HEK293T (cell line): ENCODE results near the gene ACBD3.

ENCODE experiments used
- CTCF ChIA-PET: fragments of 350-600 bp; formaldehyde crosslinking; extraction: SDS; loops from one replicate; lab custom pipeline; 2021; ENCODE audit warnings: antibody characterized with exemption, inconsistent platforms; lab: Yijun Ruan, JAX
- POLR2A ChIA-PET: fragments of 350-600 bp; formaldehyde crosslinking; extraction: SDS; loops from one replicate; lab custom pipeline; 2020; ENCODE audit warnings: antibody characterized with exemption, inconsistent platforms; lab: Yijun Ruan, JAX
- DNase-seq: peaks from one replicate; pipeline ENCODE4 v3.0.0; 2012; ENCODE audit warnings: mixed read lengths; ENCODE audit errors: extremely low spot score
- ARNT ChIP-seq: fragments of 450-650 bp; IDR thresholded peaks from 2 replicates; pipeline ENCODE4 v1.6.1; 2017; ENCODE audit warnings: mild to moderate bottlenecking
- BHLHE40 ChIP-seq: fragments of 450-650 bp; IDR thresholded peaks from 2 replicates; pipeline ENCODE4 v1.6.1; 2016; ENCODE audit warnings: mild to moderate bottlenecking, moderate library complexity, borderline replicate concordance
- CTBP1 ChIP-seq: fragments of 450-650 bp; IDR thresholded peaks from 2 replicates; pipeline ENCODE4 v1.6.1; 2016; ENCODE audit warnings: borderline replicate concordance
- ELF4 ChIP-seq: fragments of 450-650 bp; IDR thresholded peaks from 2 replicates; pipeline ENCODE4 v1.6.1; 2017; ENCODE audit warnings: antibody characterized with exemption
- FOXA1 ChIP-seq: fragments of 450-650 bp; IDR thresholded peaks from 2 replicates; pipeline ENCODE4 v1.6.1; 2016; ENCODE audit warnings: mild to moderate bottlenecking
- FOXK2 ChIP-seq: fragments of 450-650 bp; IDR thresholded peaks from 2 replicates; pipeline ENCODE4 v1.6.1; 2016; ENCODE audit warnings: mild to moderate bottlenecking
- FOXM1 ChIP-seq: fragments of 450-650 bp; IDR thresholded peaks from 2 replicates; pipeline ENCODE4 v1.6.1; 2017; ENCODE audit warnings: mild to moderate bottlenecking, borderline replicate concordance
- HDGF ChIP-seq: fragments of 450-650 bp; IDR thresholded peaks from 2 replicates; pipeline ENCODE4 v1.6.1; 2017; ENCODE audit warnings: antibody characterized with exemption, borderline replicate concordance
- L3MBTL2 ChIP-seq: fragments of 450-650 bp; conservative IDR thresholded peaks from 2 replicates; pipeline ENCODE4 v1.6.1; 2016; ENCODE audit warnings: mild to moderate bottlenecking
- LEF1 ChIP-seq: fragments of 450-650 bp; IDR thresholded peaks from 2 replicates; pipeline ENCODE4 v1.6.1; 2017; ENCODE audit warnings: mild to moderate bottlenecking, borderline replicate concordance
- NFRKB ChIP-seq: fragments of 450-650 bp; IDR thresholded peaks from 2 replicates; pipeline ENCODE4 v1.6.1; 2016; ENCODE audit warnings: mild to moderate bottlenecking, moderate library complexity
- SP1 ChIP-seq: fragments of 450-650 bp; IDR thresholded peaks from 2 replicates; pipeline ENCODE4 v1.6.1; 2017
- SUZ12 ChIP-seq: fragments of 450-650 bp; IDR thresholded peaks from 2 replicates; pipeline ENCODE4 v1.6.1; 2016; ENCODE audit warnings: mild to moderate bottlenecking
- TARDBP ChIP-seq: fragments of 450-650 bp; IDR thresholded peaks from 2 replicates; pipeline ENCODE4 v1.6.1; 2016
- ZNF384 ChIP-seq: fragments of 450-650 bp; IDR thresholded peaks from 2 replicates; pipeline ENCODE4 v1.6.1; 2016
- TF ChIP-seq, protein P1 (sequence below): fragments of 450-650 bp; IDR thresholded peaks from 2 replicates; pipeline ENCODE4 v1.6.1; 2016

The ACBD3 gene

DNA sequence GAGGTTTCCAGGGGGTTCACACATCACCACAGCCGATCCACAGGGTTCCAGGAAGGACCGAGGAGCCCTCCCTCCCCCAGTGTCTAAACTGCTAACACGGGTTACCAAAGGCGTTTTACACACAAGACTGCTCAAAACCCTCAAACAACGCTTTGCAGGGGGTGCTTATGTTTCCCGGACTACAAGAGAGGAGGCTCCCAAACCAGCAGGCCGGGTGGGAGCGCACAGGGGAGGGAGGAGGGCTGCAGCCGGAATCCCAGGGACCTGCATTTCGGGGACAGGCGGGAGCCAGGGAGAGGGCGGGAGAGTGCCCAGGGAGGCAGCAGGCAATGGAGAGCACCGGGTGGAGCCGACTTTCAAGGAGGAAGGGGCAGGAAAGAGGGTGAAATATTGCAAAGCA lies 50.8 kb downstream of the ACBD3 start:
- POLR2A ChIA-PET, result interaction anchor here (0.6 kb wide), 1 partner anchor 13 kb away, joined by 3 read pairs; no protein-coding TSS in a partner anchor
- TF ChIP-seq FOXK2, result no peak
- TF ChIP-seq FOXA1, result no peak
- TF ChIP-seq BHLHE40, result no peak
- TF ChIP-seq TARDBP, result no peak
- no peak for TF ChIP-seq SP1
- no peak for TF ChIP-seq SUZ12
- TF ChIP-seq HDGF, result no peak
- TF ChIP-seq NFRKB, result no peak
- TF ChIP-seq FOXM1, result no peak
- no peak for TF ChIP-seq L3MBTL2
- TF ChIP-seq ELF4, result no peak
- no peak for TF ChIP-seq ZNF384
- no peak for TF ChIP-seq CTBP1
- no peak for TF ChIP-seq ARNT
- TF ChIP-seq, protein P1, sequence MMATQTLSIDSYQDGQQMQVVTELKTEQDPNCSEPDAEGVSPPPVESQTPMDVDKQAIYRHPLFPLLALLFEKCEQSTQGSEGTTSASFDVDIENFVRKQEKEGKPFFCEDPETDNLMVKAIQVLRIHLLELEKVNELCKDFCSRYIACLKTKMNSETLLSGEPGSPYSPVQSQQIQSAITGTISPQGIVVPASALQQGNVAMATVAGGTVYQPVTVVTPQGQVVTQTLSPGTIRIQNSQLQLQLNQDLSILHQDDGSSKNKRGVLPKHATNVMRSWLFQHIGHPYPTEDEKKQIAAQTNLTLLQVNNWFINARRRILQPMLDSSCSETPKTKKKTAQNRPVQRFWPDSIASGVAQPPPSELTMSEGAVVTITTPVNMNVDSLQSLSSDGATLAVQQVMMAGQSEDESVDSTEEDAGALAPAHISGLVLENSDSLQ, result no peak
- no peak for TF ChIP-seq LEF1
- DNase-seq, result no peak
- CTCF ChIA-PET, result no interaction called here

- TF ChIP-seq SP1, result no peak
- TF ChIP-seq HDGF, result no peak
- no peak for TF ChIP-seq FOXA1
- no peak for TF ChIP-seq CTBP1
- no peak for TF ChIP-seq SUZ12
- no peak for TF ChIP-seq BHLHE40
- no peak for TF ChIP-seq ZNF384
- TF ChIP-seq ELF4, result no peak
- TF ChIP-seq NFRKB, result no peak
- TF ChIP-seq LEF1, result no peak
- no peak for TF ChIP-seq TARDBP
- TF ChIP-seq FOXK2, result no peak
- ChIA-PET POLR2A (no interaction called here), CTCF (no interaction called here)
- no peak for DNase-seq
These were observed 51.4 kb downstream of the ACBD3 start for GRCh38 chr1:226135059-226135651.

DNA sequence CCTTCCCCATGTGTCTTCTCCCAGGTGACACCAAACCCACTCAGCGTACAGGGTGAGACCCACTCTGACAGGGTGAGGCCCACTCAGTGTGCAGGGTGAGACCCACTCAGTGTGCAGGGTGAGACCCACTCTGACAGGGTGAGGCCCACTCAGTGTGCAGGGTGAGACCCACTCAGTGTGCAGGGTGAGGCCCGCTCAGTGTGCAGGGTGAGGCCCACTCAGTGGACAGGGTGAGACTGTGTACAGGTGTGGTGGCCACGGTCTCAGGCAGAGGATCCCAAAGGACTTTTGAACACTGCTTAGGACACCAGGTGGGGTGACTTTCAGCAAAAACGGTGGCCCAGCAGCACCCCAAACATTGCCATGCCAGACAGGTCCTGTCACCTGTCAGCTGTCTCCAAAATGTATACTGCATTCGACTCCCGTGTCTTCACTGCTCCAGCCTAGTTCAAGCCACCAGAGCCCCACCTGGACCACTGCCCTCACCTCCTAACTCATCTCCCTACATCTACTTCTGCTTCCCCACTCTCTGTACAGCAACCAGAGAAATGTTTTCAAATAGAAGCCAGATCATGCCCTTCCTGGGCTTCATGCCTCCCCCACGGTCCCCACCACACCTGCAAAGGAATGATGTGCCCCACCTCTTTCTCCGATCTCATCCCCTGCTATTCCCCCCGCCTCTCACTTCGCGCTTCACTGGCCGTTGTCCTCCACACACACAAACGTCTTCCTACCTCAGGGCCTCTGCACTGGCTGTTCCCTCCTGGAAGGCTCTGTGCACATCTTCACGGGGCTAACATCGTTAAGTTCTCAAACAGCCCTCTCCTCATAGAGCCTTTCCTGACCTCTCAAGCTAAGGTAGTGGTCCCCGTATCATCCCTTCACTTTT lies 52.1 kb downstream of the ACBD3 start:
- CTCF ChIA-PET, result interaction anchor here (0.6 to 1.1 kb wide), 2 partner anchors 9 to 78 kb away, joined by 5 to 14 read pairs; no protein-coding TSS in a partner anchor
- no peak for DNase-seq

DNA sequence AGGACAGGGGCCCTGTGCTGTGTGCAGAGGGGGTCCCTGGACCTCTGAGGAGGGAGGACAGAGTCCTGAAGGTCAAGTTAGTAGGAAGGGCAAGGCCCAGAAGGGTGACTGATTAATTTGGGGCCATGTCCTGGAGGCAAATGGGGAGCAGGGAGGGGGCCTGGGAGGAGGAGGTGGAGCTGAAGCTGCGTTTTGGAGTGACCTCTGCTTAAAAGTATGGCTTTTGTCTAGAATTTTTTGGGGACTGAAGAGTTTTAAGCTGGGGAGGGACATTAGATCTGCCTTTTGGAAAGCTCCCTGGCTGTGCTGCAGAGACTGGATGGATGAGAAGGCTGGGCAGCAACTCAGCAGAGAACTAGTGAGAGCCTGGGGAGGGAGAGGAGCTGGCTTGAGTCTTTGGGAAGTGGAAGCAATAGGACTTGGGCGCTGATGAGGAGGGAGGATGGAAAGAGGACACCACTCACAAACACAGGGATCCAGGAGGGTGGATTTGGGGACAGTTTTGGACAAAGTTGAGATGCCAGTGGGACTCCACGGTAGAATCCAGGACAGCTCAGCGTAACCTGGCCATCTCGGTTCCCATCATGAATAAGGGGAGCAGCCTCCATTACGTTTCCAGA lies 52.9 kb downstream of the ACBD3 start:
- TF ChIP-seq TARDBP, result no peak
- no peak for TF ChIP-seq FOXK2
- TF ChIP-seq BHLHE40, result no peak
- TF ChIP-seq SUZ12, result no peak
- ChIA-PET CTCF (interaction anchor here (0.6 to 1.1 kb wide), 2 partner anchors 8 to 78 kb away, joined by 5 to 14 read pairs; no protein-coding TSS in a partner anchor), POLR2A (interaction anchor here (1.1 to 2.3 kb wide), 3 partner anchors 10 to 72 kb away, joined by 3 to 8 read pairs (median 3); no protein-coding TSS in a partner anchor)
- DNase-seq, result no peak

More for the DNA sequence above, 52.1 kb downstream of the ACBD3 start:
- no peak for TF ChIP-seq LEF1
- no peak for TF ChIP-seq ZNF384
- TF ChIP-seq NFRKB, result no peak
- no peak for TF ChIP-seq ELF4
- TF ChIP-seq HDGF, result no peak
- no peak for TF ChIP-seq SUZ12
- no peak for TF ChIP-seq FOXM1
- no peak for TF ChIP-seq CTBP1
- TF ChIP-seq TARDBP, result no peak
- TF ChIP-seq SP1, result no peak
- no peak for TF ChIP-seq BHLHE40
- no peak for TF ChIP-seq L3MBTL2
- TF ChIP-seq FOXA1, result no peak
- TF ChIP-seq, protein P1, result no peak
- POLR2A ChIA-PET, result interaction anchor here (1.1 to 2.3 kb wide), 3 partner anchors 11 to 72 kb away, joined by 3 to 8 read pairs (median 3); no protein-coding TSS in a partner anchor

DNA sequence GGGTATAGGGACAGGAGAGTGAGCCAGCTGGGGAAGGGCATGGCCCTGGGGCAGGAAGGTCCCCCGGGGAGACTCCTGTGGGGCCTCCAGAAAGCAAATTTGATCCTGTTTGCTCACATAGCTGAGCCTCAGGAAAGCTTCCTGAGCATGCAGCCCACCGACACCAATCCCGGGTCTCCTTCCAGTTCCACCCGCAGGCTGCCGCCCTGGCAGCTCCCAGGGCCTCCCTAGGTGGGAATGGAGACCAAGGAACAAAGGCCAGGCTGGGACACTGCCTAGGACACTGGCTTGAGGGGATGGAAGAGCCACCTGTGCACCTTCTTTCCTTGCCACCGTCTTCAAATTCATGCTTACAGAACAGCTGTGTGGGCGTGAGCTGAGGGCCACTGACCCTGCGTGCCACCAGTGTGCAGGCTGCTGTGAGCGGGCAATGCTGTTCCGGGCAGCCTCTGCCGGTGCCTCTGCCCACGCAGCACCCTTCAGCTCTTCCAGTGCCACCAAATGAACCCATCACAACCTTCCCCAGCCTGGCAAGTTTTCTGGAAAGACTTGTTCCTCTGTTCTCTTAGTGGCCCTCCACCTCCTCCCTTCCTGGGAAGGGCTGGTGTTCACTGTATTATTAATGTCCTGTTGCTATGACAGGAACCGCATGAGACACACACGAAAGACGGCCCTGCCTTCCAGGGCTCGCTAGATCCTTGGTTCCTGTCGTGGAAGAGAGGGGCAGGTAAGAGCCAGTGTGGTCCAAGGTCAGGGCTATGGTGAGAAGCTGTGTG lies 53.6 kb downstream of the ACBD3 start:
- ChIA-PET POLR2A (interaction anchor here (1.1 to 2.3 kb wide), 3 partner anchors 10 to 71 kb away, joined by 3 to 8 read pairs (median 3); no protein-coding TSS in a partner anchor), CTCF (interaction anchor here (1.1 kb wide), 1 partner anchor 8 kb away, joined by 14 read pairs; no protein-coding TSS in a partner anchor)
- DNase-seq, result no peak
- TF ChIP-seq CTBP1 (no peak), LEF1 (no peak), SP1 (no peak), ARNT (no peak), FOXA1 (no peak)

GRCh38 chr1:226131639-226132038 lies 54.9 kb downstream of the ACBD3 start:
- DNase-seq, result no peak
- TF ChIP-seq NFRKB (no peak), TARDBP (no peak), SP1 (no peak), ZNF384 (no peak), FOXA1 (no peak), ELF4 (no peak), LEF1 (no peak), FOXM1 (no peak), BHLHE40 (no peak), SUZ12 (no peak), CTBP1 (no peak), ARNT (no peak), L3MBTL2 (no peak), HDGF (no peak), FOXK2 (no peak)
- TF ChIP-seq, protein P1, result no peak
- CTCF ChIA-PET, result interaction anchor here (0.6 to 0.9 kb wide), 2 partner anchors 9 to 215 kb away, joined by 3 read pairs; no protein-coding TSS in a partner anchor
- POLR2A ChIA-PET, result interaction anchor here (0.9 to 2.3 kb wide), 2 partner anchors 8 to 275 kb away, joined by 3 to 8 read pairs; no protein-coding TSS in a partner anchor
